A549 (cell line): Measurements from ENCODE around the gene ASB11. TPM values are rescaled to one million over a fixed set of nuclear protein-coding genes. Genes with fewer than 3 reads are reported as not detected.
A peak's percentile ranks its signal among the peaks of the same experiment; 100 is the strongest.

ENCODE experiments used
- ATAC-seq, 2 experiments: fragments of 200-7000 bp in 1 of 2; fragments of >200 bp in 1 of 2; cut with Nextera tagmentation in 1 of 2; cut with Tn5 transposase in 1 of 2; 3 replicates each; pipeline versions ENCODE4 v1.8.0 to v1.9.1; 2018 to 2020; ENCODE audit warnings: mild to moderate bottlenecking in 1 of 2, moderate library complexity in 1 of 2
- CTCF ChIA-PET: fragments of 300-600 bp; sonication (Branson Sonifier 250); formaldehyde crosslinking; extraction: SDS; loops from one replicate; lab custom pipeline; 2021; ENCODE audit warnings: antibody characterized with exemption, inconsistent platforms; lab: Yijun Ruan, JAX
- POLR2A ChIA-PET: fragments of 350-600 bp; formaldehyde crosslinking; extraction: SDS; loops from one replicate; lab custom pipeline; 2021; ENCODE audit warnings: antibody characterized with exemption, inconsistent platforms; lab: Yijun Ruan, JAX
- DNase-seq, 2 experiments: peaks; one replicate each; pipeline versions ENCODE4 v3.0.0 to v3.0.0-alpha.2; 2011 to 2016; ENCODE audit warnings: low read depth in 1 of 2, low spot score in 1 of 2
- FAIRE-seq: peaks from 2 replicates; lab custom pipeline; 2011; peaks lifted over from hg19 to GRCh38; lab: Jason Lieb, UNC
- H3K27ac ChIP-seq, 2 experiments: fragments of >200 bp; sonication (Bioruptor Twin); formaldehyde crosslinking; 3 replicates each; pipeline ENCODE4 v1.5.1; 2016 to 2017
- H3K4me1 ChIP-seq: fragments of >200 bp; sonication (Bioruptor Twin); formaldehyde crosslinking; 3 replicates; pipeline ENCODE4 v1.6.1; 2016
- H3K4me2 ChIP-seq: fragments of >200 bp; sonication (Bioruptor Twin); formaldehyde crosslinking; 3 replicates; pipeline ENCODE4 v1.6.1; 2016
- H3K4me3 ChIP-seq: fragments of >200 bp; sonication (Bioruptor Twin); formaldehyde crosslinking; 3 replicates; pipeline ENCODE4 v1.5.1; 2016
- H3K9me3 ChIP-seq: fragments of >200 bp; sonication (Bioruptor Twin); formaldehyde crosslinking; 3 replicates; pipeline ENCODE4 v1.6.1; 2016
- BHLHE40 ChIP-seq: IDR thresholded peaks from 2 replicates; pipeline ENCODE4 v1.6.1; 2012; ENCODE audit warnings: low read depth, low read length, inconsistent platforms
- CEBPB ChIP-seq, 2 experiments: fragments of >200 bp in 1 of 2; sonication (Bioruptor Twin) in 1 of 2; formaldehyde crosslinking in 1 of 2; IDR thresholded peaks; 2 replicates each; pipeline ENCODE4 v1.6.1; 2012 to 2016
- E2F6 ChIP-seq: IDR thresholded peaks from 2 replicates; pipeline ENCODE4 v1.6.1; 2012; ENCODE audit warnings: low read depth, borderline replicate concordance
- EP300 ChIP-seq, 2 experiments: fragments of >200 bp; sonication (Bioruptor Twin); formaldehyde crosslinking; IDR thresholded peaks; 2 replicates in 1 of 2; 3 replicates in 1 of 2; pipeline ENCODE4 v1.6.1; 2016 to 2017
- FOSB ChIP-seq: fragments of 250-450 bp; sonication (Bioruptor Pico); IDR thresholded peaks from 2 replicates; pipeline ENCODE4 v1.5.0; 2020; ENCODE audit warnings: mild to moderate bottlenecking, moderate library complexity
- GATA3 ChIP-seq: IDR thresholded peaks from 2 replicates; pipeline ENCODE4 v1.6.1; 2012; ENCODE audit warnings: borderline replicate concordance
- HDAC2 ChIP-seq: fragments of 200-600 bp; sonication (generic); IDR thresholded peaks from 2 replicates; pipeline ENCODE4 v1.6.1; 2016
- HES2 ChIP-seq: fragments of >200 bp; sonication (Bioruptor Twin); formaldehyde crosslinking; IDR thresholded peaks from 2 replicates; pipeline ENCODE4 v1.6.1; 2016
- HMGXB4 ChIP-seq: fragments of 250-450 bp; sonication (Bioruptor Pico); IDR thresholded peaks from 2 replicates; pipeline ENCODE4 v1.5.0; 2021; ENCODE audit warnings: mild to moderate bottlenecking, moderate library complexity, borderline replicate concordance
- JUNB ChIP-seq: fragments of >200 bp; sonication (Bioruptor Twin); formaldehyde crosslinking; IDR thresholded peaks from 2 replicates; pipeline ENCODE4 v1.6.1; 2016
- NR3C1 ChIP-seq: fragments of >200 bp; sonication (Bioruptor Twin); formaldehyde crosslinking; IDR thresholded peaks from 3 replicates; pipeline ENCODE4 v1.6.1; 2017
- PHF8 ChIP-seq: fragments of 200-600 bp; sonication (generic); IDR thresholded peaks from 2 replicates; pipeline ENCODE4 v1.6.1; 2016; ENCODE audit warnings: low read depth, mild to moderate bottlenecking, antibody characterized with exemption, moderate library complexity, borderline replicate concordance
- RARB ChIP-seq: fragments of 250-450 bp; sonication (Bioruptor Pico); IDR thresholded peaks from 2 replicates; pipeline ENCODE4 v1.8.0; 2021; ENCODE audit warnings: mild to moderate bottlenecking, moderate library complexity
- REST ChIP-seq: fragments of 200-600 bp; sonication (generic); IDR thresholded peaks from 2 replicates; pipeline ENCODE4 v1.6.1; 2016; ENCODE audit warnings: antibody characterized with exemption, mild to moderate bottlenecking, moderate library complexity
- RNF2 ChIP-seq: fragments of 200-600 bp; sonication (generic); IDR thresholded peaks from 2 replicates; pipeline ENCODE4 v1.6.1; 2016; ENCODE audit warnings: low read depth, mild to moderate bottlenecking, antibody characterized with exemption, moderate library complexity, borderline replicate concordance
- SMC3 ChIP-seq: fragments of >200 bp; sonication (Bioruptor Twin); formaldehyde crosslinking; IDR thresholded peaks from 3 replicates; pipeline ENCODE4 v1.6.1; 2018; ENCODE audit warnings: inconsistent platforms
- SREBF2 ChIP-seq: fragments of 450-650 bp; IDR thresholded peaks from 2 replicates; pipeline ENCODE4 v1.6.1; 2014; ENCODE audit warnings: mild to moderate bottlenecking, moderate library complexity
- ZC3H11A ChIP-seq: fragments of 450-650 bp; IDR thresholded peaks from 2 replicates; pipeline ENCODE4 v1.6.1; 2014; ENCODE audit warnings: antibody characterized with exemption, mild to moderate bottlenecking
- ZFP36 ChIP-seq: fragments of 450-650 bp; IDR thresholded peaks from 2 replicates; pipeline ENCODE4 v1.6.1; 2014; ENCODE audit warnings: borderline replicate concordance; ENCODE audit not compliant: partially characterized antibody
- WGBS: methylation state at CpG from one replicate; pipeline ENCODE4 v1.1.6; 2017; ENCODE audit errors: missing lambda C conversion rate; 5-methylcytosine and 5-hydroxymethylcytosine counted together
- polyA plus RNA-seq, 4 experiments: library from polyadenylated mRNA; depleted of rRNA in 3 of 4; stranded (reverse); fragments of >200 nt; fragmentation: RNase III in 1 of 4; extraction: RNeasy Plus Mini Kit Qiagen cat#74134 plus additional on column Dnase treatment in 1 of 4; gene quantifications; 2 replicates in 3 of 4; 3 replicates in 1 of 4; pipeline ENCODE4 v1.2.3, GENCODE V29; 2011 to 2017

The ASB11 gene
- polyA plus RNA-seq, 2 of the 4 experiments (the other 2 are of a cell fraction), result not detected

- H3K9me3 ChIP-seq, result no peaks in the 10 kb centered on the region
- TF ChIP-seq BHLHE40 (no peak), HES2 (no peak), RNF2 (no peak), HDAC2 (no peak), JUNB (no peak), REST (no peak), E2F6 (no peak), EP300 (IDR thresholded peaks at IDR 0.05) (no peak), HMGXB4 (CRISPR knock-in tag) (no peak), CEBPB (IDR thresholded peaks at IDR 0.05) (no peak)
- no peak for ATAC-seq
- H3K4me3 ChIP-seq, result no peak overlapping the region
- no peak overlapping the region for H3K27ac ChIP-seq
- 85% methylated on average over 3 of the region's 3 CpGs for WGBS
- peak; percentile 67 for FAIRE-seq
- POLR2A ChIA-PET, result no interaction called here
- DNase-seq, result no peak
- H3K4me1 ChIP-seq, result peaks cover 7% of the 10 kb centered on the region; the same call in 1 of the 3 replicates
- CTCF ChIA-PET, result no interaction called here
- H3K4me2 ChIP-seq, result no peak overlapping the region
Observed at GRCh38 chrX:15236146-15236545, 79.3 kb downstream of the ASB11 start.

- no peak for TF ChIP-seq SREBF2
- no peak for TF ChIP-seq RARB (CRISPR knock-in tag)
- TF ChIP-seq NR3C1, result no peak
- no peak for TF ChIP-seq ZC3H11A
- no peak for TF ChIP-seq FOSB
- TF ChIP-seq SMC3, result no peak
- no peak for TF ChIP-seq GATA3
- TF ChIP-seq ZFP36, result no peak
- no peak for TF ChIP-seq PHF8
- TF ChIP-seq REST, result no peak
- Histone ChIP-seq H3K4me1 (peaks cover 7% of the 10 kb centered on the region; the same call in 1 of the 3 replicates), H3K4me2 (no peak overlapping the region), H3K9me3 (no peaks in the 10 kb centered on the region), H3K27ac (no peak overlapping the region), H3K4me3 (no peak overlapping the region)
- FAIRE-seq, result no peak
- POLR2A ChIA-PET, result no interaction called here
- WGBS, result 8% methylated on average over 1 of the region's 1 CpG
- CTCF ChIA-PET, result no interaction called here
- DNase-seq, result no peak
- no peak for ATAC-seq
Observed at GRCh38 chrX:15235001-15235400, 80.4 kb downstream of the ASB11 start.
